ENCODE measurements around the gene EXOC6. TPM values are rescaled to one million over a fixed set of nuclear protein-coding genes. Genes with fewer than 3 reads are reported as not detected.

EXOC6 gene
- total RNA-seq (2022; extraction: Qiagen RNA extraction): 10.1 to 19.1 TPM (median 18.8 TPM) in 5 replicates

DNA sequence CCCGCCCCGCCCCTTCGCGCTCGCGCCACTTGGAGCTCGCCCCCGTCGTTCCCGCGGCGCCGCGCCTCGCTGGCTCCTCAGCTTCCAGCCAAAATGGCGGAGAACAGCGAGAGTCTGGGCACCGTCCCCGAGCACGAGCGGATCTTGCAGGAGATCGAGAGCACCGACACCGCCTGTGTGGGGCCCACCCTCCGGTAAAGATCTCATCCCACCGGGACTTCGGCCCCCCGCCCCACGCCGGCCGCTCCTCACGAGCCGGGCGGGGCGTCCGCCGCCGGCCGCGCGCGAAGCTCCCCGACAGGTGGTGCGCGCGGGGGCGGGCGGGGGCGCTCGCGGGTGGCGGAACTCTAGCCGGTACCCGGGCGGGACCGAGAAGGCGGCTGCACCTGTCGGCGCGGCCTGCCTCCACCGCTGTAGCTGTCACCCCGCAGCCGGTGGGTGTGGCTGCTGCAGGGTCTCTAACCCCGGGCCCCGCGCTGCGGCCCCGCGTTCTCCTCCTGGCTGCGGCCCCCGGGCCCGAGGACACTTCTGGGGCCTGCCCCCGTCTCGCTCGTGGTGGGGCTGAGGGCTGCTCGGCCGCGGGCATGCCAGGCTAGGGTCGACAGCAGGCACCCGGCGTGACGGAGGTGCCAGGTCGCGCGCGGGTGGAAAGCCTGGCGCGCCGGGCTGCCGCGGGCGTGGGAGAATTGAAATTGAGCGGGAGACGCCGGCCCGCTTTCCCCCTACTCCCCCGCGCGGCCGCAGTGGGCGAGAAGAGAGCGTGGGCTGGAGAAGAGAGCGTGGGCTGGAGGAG lies at the start of gene EXOC6:
EXOC6 (plus strand) TSS at position 80 of the 793 bp plus-strand sequence; CDS start at position 94, 14 bp downstream.

GRCh38 chr10:93059975-93060886 lies 211.9 kb downstream of the EXOC6 start, which contains the start of gene CYP26C1:
Gene CYP26C1 (plus strand): TSS chr10:93060798. CDS start chr10:93061264, 466 bp downstream.

GRCh38 chr10:93073539-93074146 lies 225.3 kb downstream of the EXOC6 start, which contains the start of gene CYP26A1:
Gene CYP26A1 (plus strand): TSS chr10:93073893. CDS start chr10:93073935, 42 bp downstream.

Other genes starting within 250 kb of the EXOC6 start
- 12.0 to 13.6 TPM (median 12.8 TPM) in 5 replicates for gene HHEX, start 158.6 kb upstream of the EXOC6 start, total RNA-seq (2022; extraction: Qiagen RNA extraction)
- 0.07 TPM in 1 of 5 replicates, not detected in the others for gene CYP26C1, start 212.3 kb downstream of the EXOC6 start, total RNA-seq (2022; extraction: Qiagen RNA extraction)
- gene CYP26A1, start 225.4 kb downstream of the EXOC6 start, total RNA-seq (2022; extraction: Qiagen RNA extraction): 1.7 to 3.0 TPM (median 2.5 TPM) in 5 replicates